ENCODE measurements around the gene ACVR2B.
"Not testable (repeated sequence)": the region's sequence is repeated elsewhere in the genome, so short reads cannot be mapped to it uniquely, and the experiment has no call there.

- not testable (repeated sequence) for TF ChIP-seq POLR2AphosphoS2 (IDR thresholded peaks at IDR 0.05; ENCODE audit: low read depth, low read length); ZNF790 (CRISPR knock-in tag; IDR thresholded peaks at IDR 0.05; ENCODE audit: borderline replicate concordance); NFYB (CRISPR knock-in tag; IDR thresholded peaks at IDR 0.05); JUND (CRISPR knock-in tag; IDR thresholded peaks at IDR 0.05); MYC (CRISPR knock-in tag; IDR thresholded peaks at IDR 0.05; ENCODE audit: borderline replicate concordance); ZMAT3 (CRISPR knock-in tag; conservative IDR thresholded peaks at IDR 0.05); PRDM15 (CRISPR knock-in tag; IDR thresholded peaks at IDR 0.05); USF2 (IDR thresholded peaks at IDR 0.05; ENCODE audit: low read depth, low read length); USF2 (CRISPR knock-in tag; IDR thresholded peaks at IDR 0.05; ENCODE audit: borderline replicate concordance); ZNF281 (CRISPR knock-in tag; IDR thresholded peaks at IDR 0.05; ENCODE audit: borderline replicate concordance); CENPBD1 (CRISPR knock-in tag; IDR thresholded peaks at IDR 0.05; ENCODE audit: borderline replicate concordance, low read depth); POLR2AphosphoS5 (IDR thresholded peaks at IDR 0.05; ENCODE audit: low read depth, low read length); ZNF780A (CRISPR knock-in tag; IDR thresholded peaks at IDR 0.05); ZC3H4 (CRISPR knock-in tag; IDR thresholded peaks at IDR 0.05; ENCODE audit: borderline replicate concordance)
Measured at GRCh38 chr3:38426798-38427426, 26.8 kb upstream of the ACVR2B start.

All from HepG2 (cell line).